GM19238 (cell line): ENCODE results near the gene IFT27.

Experiments
- DNase-seq: peaks from one replicate; pipeline ENCODE4 v3.0.0; 2011; ENCODE audit warnings: low spot score; ENCODE audit not compliant: insufficient read length

The IFT27 gene

GRCh38 chr22:36725366-36726006 lies 50.4 kb downstream of the IFT27 start:
- no peak for DNase-seq

- DNase-seq: no peak
These were observed 51.1 kb downstream of the IFT27 start for GRCh38 chr22:36724836-36725235.

GRCh38 chr22:36722055-36722454 lies 53.9 kb downstream of the IFT27 start:
- no peak for DNase-seq

- DNase-seq: no peak
These were observed 60.3 kb downstream of the IFT27 start for GRCh38 chr22:36715647-36716046.

- no peak for DNase-seq
These were observed 61.8 kb downstream of the IFT27 start for GRCh38 chr22:36714110-36714509.

GRCh38 chr22:36713436-36713835 lies 62.5 kb downstream of the IFT27 start:
- no peak for DNase-seq
